HepG2 (cell line): ENCODE results near the gene PPP1R14D. TPM values are rescaled to one million over a fixed set of nuclear protein-coding genes. Genes with fewer than 3 reads are reported as not detected.

Source experiments
- DNMT3B ChIP-seq: conservative IDR thresholded peaks from 2 replicates; pipeline ENCODE4 v1.6.1; 2016; ENCODE audit warnings: missing biosample characterization, control low read depth
- HNRNPH1 ChIP-seq: fragments of 200-400 bp; formaldehyde crosslinking; optimal IDR thresholded peaks from 2 replicates; pipeline ENCODE3; 2017; ENCODE audit warnings: mild to moderate bottlenecking, low read depth, low read length
- JUNB ChIP-seq: sonication (generic); formaldehyde crosslinking; IDR thresholded peaks from 2 replicates; pipeline ENCODE4 v1.8.0; 2022; ENCODE audit warnings: missing genetic modification reagents, mild to moderate bottlenecking, borderline replicate concordance
- KMT2B ChIP-seq: IDR thresholded peaks from 2 replicates; pipeline ENCODE4 v1.6.1; 2016; ENCODE audit warnings: missing genetic modification reagents, missing compliant biosample characterization
- MATR3 ChIP-seq: sonication (generic); formaldehyde crosslinking; IDR thresholded peaks from 2 replicates; pipeline ENCODE4 v1.4.0; 2020; ENCODE audit warnings: missing genetic modification reagents
- MLLT10 ChIP-seq: sonication (generic); formaldehyde crosslinking; IDR thresholded peaks from 2 replicates; pipeline ENCODE4 v1.4.0; 2020; ENCODE audit warnings: missing genetic modification reagents
- NCOA5 ChIP-seq: sonication (generic); formaldehyde crosslinking; IDR thresholded peaks from 2 replicates; pipeline ENCODE4 v1.4.0; 2020; ENCODE audit warnings: missing genetic modification reagents
- NFIB ChIP-seq: sonication (generic); formaldehyde crosslinking; IDR thresholded peaks from 2 replicates; pipeline ENCODE4 v1.9.0; 2021; ENCODE audit warnings: missing genetic modification reagents, mild to moderate bottlenecking, borderline replicate concordance
- PHF21A ChIP-seq: sonication (generic); formaldehyde crosslinking; IDR thresholded peaks from 2 replicates; pipeline ENCODE4 v1.5.0; 2020; ENCODE audit warnings: mild to moderate bottlenecking, missing genetic modification reagents
- PHF5A ChIP-seq: IDR thresholded peaks from one replicate; pipeline ENCODE4 v1.6.1; 2018; ENCODE audit warnings: low read depth, missing genetic modification reagents; ENCODE audit not compliant: unreplicated experiment
- PPARG ChIP-seq: conservative IDR thresholded peaks from 2 replicates; pipeline ENCODE4 v1.6.1; 2016; ENCODE audit warnings: missing biosample characterization, missing genetic modification reagents
- TGIF2 ChIP-seq: IDR thresholded peaks from 2 replicates; pipeline ENCODE4 v1.6.1; 2016; ENCODE audit warnings: control low read depth, missing compliant biosample characterization
- ZFP36L2 ChIP-seq: sonication (generic); formaldehyde crosslinking; IDR thresholded peaks from 2 replicates; pipeline ENCODE4 v1.4.0; 2020; ENCODE audit warnings: missing genetic modification reagents
- ZNF326 ChIP-seq: sonication (generic); formaldehyde crosslinking; IDR thresholded peaks from 2 replicates; pipeline ENCODE4 v1.4.0; 2020; ENCODE audit warnings: missing genetic modification reagents, borderline replicate concordance
- ZNF468 ChIP-seq: sonication (generic); formaldehyde crosslinking; IDR thresholded peaks from 2 replicates; pipeline ENCODE4 v1.8.0; 2022; ENCODE audit warnings: mild to moderate bottlenecking, moderate library complexity, missing genetic modification reagents
- ZNF879 ChIP-seq: sonication (generic); formaldehyde crosslinking; IDR thresholded peaks from 2 replicates; pipeline ENCODE4 v1.8.1; 2023; ENCODE audit warnings: missing genetic modification reagents
- polyA plus RNA-seq, 8 experiments: library from polyadenylated mRNA; depleted of rRNA in 3 of 8; stranded (reverse) in 7 of 8; unstranded in 1 of 8; fragments of >200 nt; fragmentation: Illumina TruSeq in 4 of 8; extraction: Trizol in 4 of 8; gene quantifications; 2 replicates each; pipeline versions ENCODE4 v1.2.1 to v1.2.3, GENCODE V29; 2011 to 2016; ENCODE audit warnings: low read depth in 4 of 8, missing spikeins in 1 of 8, mixed read lengths in 1 of 8; ENCODE audit not compliant: insufficient read depth in 1 of 8
- total RNA-seq, 5 experiments: library from RNA; depleted of rRNA; stranded (reverse); fragments of >200 nt; fragmentation: Illumina TruSeq; extraction: Trizol; gene quantifications; 2 replicates each; pipeline ENCODE4 v1.2.3, GENCODE V29; 2016; ENCODE audit warnings: low read depth in 1 of 5
- TF ChIP-seq, protein P1 (sequence below): sonication (generic); formaldehyde crosslinking; IDR thresholded peaks from 2 replicates; pipeline ENCODE4 v1.4.0; 2020; ENCODE audit warnings: missing genetic modification reagents
- TF ChIP-seq, protein P2 (sequence below): sonication (generic); formaldehyde crosslinking; IDR thresholded peaks from 2 replicates; pipeline ENCODE4 v1.5.1; 2020; ENCODE audit warnings: missing genetic modification reagents, mild to moderate bottlenecking, borderline replicate concordance
- TF ChIP-seq, protein P3 (sequence below): fragments of 450-650 bp; IDR thresholded peaks from 2 replicates; pipeline ENCODE4 v1.6.1; 2017
- TF ChIP-seq, protein P4 (sequence below): IDR thresholded peaks from 2 replicates; pipeline ENCODE4 v1.6.1; 2018; ENCODE audit warnings: missing genetic modification reagents
- TF ChIP-seq, protein P5 (sequence below): sonication (generic); formaldehyde crosslinking; IDR thresholded peaks from 2 replicates; pipeline ENCODE4 v1.8.1; 2022; ENCODE audit warnings: low read depth, mild to moderate bottlenecking, missing genetic modification reagents

PPP1R14D gene
- total and polyA plus RNA-seq, 2 of the 13 experiments (the other 11 are each of a cell fraction or from before 2014, with no cell fraction given), result 0.53 to 0.55 TPM

DNA sequence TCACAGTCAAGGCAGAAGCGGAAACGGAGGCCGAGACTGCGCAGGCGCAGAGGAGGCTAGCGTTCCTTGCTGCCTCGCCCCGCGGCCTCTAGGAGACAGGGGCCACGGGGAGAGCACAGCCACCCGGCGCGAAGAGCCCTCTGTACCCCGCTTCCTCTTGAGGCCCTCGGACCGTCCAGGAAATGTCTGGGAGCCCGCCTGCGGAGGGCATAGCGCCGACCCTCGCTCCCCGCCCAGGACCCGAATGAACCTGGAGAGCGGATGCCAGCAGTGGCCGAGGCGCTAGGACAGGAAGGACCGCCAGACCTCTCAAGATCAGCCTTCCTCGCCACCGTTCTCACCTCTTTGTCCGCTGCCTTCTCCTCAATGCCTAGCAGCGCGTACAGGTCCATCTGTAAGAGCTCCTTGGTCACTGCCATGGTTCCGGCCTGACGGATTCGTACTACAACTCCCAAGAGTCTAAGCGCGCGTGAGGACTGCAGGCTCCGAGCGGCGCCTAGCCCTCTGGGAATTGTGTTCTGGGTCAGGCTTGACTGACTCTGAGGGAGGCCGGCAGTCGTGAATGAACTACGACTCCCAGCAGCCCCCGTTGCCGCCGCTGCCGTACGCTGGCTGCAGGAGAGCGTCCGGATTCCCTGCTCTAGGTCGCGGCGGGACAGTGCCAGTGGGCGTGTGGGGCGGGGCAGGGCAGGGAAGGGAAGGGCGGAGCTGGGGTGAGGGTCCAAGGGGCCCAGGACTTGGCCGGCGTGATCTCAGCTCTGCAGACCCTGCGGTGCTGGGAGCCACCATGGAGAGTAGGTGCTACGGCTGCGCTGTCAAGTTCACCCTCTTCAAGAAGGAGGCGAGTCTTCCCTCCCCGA lies 21.2 kb downstream of the PPP1R14D start, which contains the start of the genes DNAJC17 and ZFYVE19 (continued):
- TF ChIP-seq NCOA5 (CRISPR knock-in tag) (no peak), NFIB (CRISPR knock-in tag) (no peak), ZNF879 (CRISPR knock-in tag) (peak; percentile 84), TGIF2 (no peak; the same call in 1 of the 2 replicates), PHF21A (peak; percentile 82), PHF5A (CRISPR knock-in tag) (peak; percentile 71), ZNF326 (CRISPR knock-in tag) (no peak), MATR3 (CRISPR knock-in tag) (no peak), DNMT3B (no peak), KMT2B (CRISPR knock-in tag) (peak; percentile 74), MLLT10 (no peak), PPARG (CRISPR knock-in tag) (0 out of 2 replicates have a peak, but pooled peaks have one; percentile 9), JUNB (CRISPR knock-in tag) (no peak), ZNF468 (CRISPR knock-in tag) (0 out of 2 replicates have a peak, but pooled peaks have one; percentile 37), ZFP36L2 (CRISPR knock-in tag) (no peak), HNRNPH1 (peak; percentile 35)
- TF ChIP-seq, protein P1, sequence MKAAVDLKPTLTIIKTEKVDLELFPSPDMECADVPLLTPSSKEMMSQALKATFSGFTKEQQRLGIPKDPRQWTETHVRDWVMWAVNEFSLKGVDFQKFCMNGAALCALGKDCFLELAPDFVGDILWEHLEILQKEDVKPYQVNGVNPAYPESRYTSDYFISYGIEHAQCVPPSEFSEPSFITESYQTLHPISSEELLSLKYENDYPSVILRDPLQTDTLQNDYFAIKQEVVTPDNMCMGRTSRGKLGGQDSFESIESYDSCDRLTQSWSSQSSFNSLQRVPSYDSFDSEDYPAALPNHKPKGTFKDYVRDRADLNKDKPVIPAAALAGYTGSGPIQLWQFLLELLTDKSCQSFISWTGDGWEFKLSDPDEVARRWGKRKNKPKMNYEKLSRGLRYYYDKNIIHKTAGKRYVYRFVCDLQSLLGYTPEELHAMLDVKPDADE, result no peak
- TF ChIP-seq, protein P2, sequence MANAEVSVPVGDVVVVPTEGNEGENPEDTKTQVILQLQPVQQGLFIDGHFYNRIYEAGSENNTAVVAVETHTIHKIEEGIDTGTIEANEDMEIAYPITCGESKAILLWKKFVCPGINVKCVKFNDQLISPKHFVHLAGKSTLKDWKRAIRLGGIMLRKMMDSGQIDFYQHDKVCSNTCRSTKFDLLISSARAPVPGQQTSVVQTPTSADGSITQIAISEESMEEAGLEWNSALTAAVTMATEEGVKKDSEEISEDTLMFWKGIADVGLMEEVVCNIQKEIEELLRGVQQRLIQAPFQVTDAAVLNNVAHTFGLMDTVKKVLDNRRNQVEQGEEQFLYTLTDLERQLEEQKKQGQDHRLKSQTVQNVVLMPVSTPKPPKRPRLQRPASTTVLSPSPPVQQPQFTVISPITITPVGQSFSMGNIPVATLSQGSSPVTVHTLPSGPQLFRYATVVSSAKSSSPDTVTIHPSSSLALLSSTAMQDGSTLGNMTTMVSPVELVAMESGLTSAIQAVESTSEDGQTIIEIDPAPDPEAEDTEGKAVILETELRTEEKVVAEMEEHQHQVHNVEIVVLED (CRISPR knock-in tag), result peak; percentile 99
- TF ChIP-seq, protein P3, sequence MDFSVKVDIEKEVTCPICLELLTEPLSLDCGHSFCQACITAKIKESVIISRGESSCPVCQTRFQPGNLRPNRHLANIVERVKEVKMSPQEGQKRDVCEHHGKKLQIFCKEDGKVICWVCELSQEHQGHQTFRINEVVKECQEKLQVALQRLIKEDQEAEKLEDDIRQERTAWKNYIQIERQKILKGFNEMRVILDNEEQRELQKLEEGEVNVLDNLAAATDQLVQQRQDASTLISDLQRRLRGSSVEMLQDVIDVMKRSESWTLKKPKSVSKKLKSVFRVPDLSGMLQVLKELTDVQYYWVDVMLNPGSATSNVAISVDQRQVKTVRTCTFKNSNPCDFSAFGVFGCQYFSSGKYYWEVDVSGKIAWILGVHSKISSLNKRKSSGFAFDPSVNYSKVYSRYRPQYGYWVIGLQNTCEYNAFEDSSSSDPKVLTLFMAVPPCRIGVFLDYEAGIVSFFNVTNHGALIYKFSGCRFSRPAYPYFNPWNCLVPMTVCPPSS, result no peak
- TF ChIP-seq, protein P4, sequence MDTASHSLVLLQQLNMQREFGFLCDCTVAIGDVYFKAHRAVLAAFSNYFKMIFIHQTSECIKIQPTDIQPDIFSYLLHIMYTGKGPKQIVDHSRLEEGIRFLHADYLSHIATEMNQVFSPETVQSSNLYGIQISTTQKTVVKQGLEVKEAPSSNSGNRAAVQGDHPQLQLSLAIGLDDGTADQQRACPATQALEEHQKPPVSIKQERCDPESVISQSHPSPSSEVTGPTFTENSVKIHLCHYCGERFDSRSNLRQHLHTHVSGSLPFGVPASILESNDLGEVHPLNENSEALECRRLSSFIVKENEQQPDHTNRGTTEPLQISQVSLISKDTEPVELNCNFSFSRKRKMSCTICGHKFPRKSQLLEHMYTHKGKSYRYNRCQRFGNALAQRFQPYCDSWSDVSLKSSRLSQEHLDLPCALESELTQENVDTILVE (CRISPR knock-in tag), result no peak; the same call in 1 of the 2 replicates
- TF ChIP-seq, protein P5, sequence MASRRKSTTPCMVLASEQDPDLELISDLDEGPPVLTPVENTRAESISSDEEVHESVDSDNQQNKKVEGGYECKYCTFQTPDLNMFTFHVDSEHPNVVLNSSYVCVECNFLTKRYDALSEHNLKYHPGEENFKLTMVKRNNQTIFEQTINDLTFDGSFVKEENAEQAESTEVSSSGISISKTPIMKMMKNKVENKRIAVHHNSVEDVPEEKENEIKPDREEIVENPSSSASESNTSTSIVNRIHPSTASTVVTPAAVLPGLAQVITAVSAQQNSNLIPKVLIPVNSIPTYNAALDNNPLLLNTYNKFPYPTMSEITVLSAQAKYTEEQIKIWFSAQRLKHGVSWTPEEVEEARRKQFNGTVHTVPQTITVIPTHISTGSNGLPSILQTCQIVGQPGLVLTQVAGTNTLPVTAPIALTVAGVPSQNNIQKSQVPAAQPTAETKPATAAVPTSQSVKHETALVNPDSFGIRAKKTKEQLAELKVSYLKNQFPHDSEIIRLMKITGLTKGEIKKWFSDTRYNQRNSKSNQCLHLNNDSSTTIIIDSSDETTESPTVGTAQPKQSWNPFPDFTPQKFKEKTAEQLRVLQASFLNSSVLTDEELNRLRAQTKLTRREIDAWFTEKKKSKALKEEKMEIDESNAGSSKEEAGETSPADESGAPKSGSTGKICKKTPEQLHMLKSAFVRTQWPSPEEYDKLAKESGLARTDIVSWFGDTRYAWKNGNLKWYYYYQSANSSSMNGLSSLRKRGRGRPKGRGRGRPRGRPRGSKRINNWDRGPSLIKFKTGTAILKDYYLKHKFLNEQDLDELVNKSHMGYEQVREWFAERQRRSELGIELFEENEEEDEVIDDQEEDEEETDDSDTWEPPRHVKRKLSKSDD (CRISPR knock-in tag), result peak; percentile 60; the same call in 1 of the 2 replicates
